HepG2 (cell line): ENCODE results near the gene SERPINF2. TPM values are rescaled to one million over a fixed set of nuclear protein-coding genes. Genes with fewer than 3 reads are reported as not detected.

Source experiments
- CBX1 ChIP-seq: IDR thresholded peaks from one replicate; pipeline ENCODE4 v1.6.1; 2016; ENCODE audit warnings: antibody characterized with exemption, low read depth
- ELF3 ChIP-seq: IDR thresholded peaks from 2 replicates; pipeline ENCODE4 v1.6.1; 2016; ENCODE audit warnings: missing genetic modification reagents, missing compliant biosample characterization
- FOXK2 ChIP-seq: fragments of 450-650 bp; IDR thresholded peaks from 2 replicates; pipeline ENCODE4 v1.6.1; 2016
- FOXO1 ChIP-seq: sonication (generic); formaldehyde crosslinking; IDR thresholded peaks from 2 replicates; pipeline ENCODE4 v1.4.0; 2020; ENCODE audit warnings: missing genetic modification reagents
- KAT8 ChIP-seq: IDR thresholded peaks from 2 replicates; pipeline ENCODE4 v1.6.1; 2016; ENCODE audit warnings: missing genetic modification reagents, missing compliant biosample characterization
- KDM2A ChIP-seq: sonication (generic); formaldehyde crosslinking; IDR thresholded peaks from 2 replicates; pipeline ENCODE4 v1.4.0; 2020; ENCODE audit warnings: low read depth, missing genetic modification reagents, borderline replicate concordance
- MAF1 ChIP-seq: sonication (generic); formaldehyde crosslinking; IDR thresholded peaks from 2 replicates; pipeline ENCODE4 v1.5.0; 2020; ENCODE audit warnings: missing genetic modification reagents, borderline replicate concordance
- MED13 ChIP-seq: sonication (generic); formaldehyde crosslinking; IDR thresholded peaks from 2 replicates; pipeline ENCODE4 v1.5.0; 2020; ENCODE audit warnings: missing genetic modification reagents
- MYPOP ChIP-seq: sonication (generic); formaldehyde crosslinking; IDR thresholded peaks from 2 replicates; pipeline ENCODE4 v1.8.1; 2023; ENCODE audit warnings: mild to moderate bottlenecking, moderate library complexity, missing genetic modification reagents
- PBX2 ChIP-seq: IDR thresholded peaks from 2 replicates; pipeline ENCODE4 v1.6.1; 2016; ENCODE audit warnings: control low read depth
- POLR2AphosphoS5 ChIP-seq: IDR thresholded peaks from 2 replicates; pipeline ENCODE4 v1.6.1; 2012; ENCODE audit warnings: low read depth, low read length
- SALL1 ChIP-seq: sonication (generic); formaldehyde crosslinking; IDR thresholded peaks from 2 replicates; pipeline ENCODE4 v1.8.0; 2022; ENCODE audit warnings: mild to moderate bottlenecking, missing genetic modification reagents
- SMAD1 ChIP-seq: sonication (generic); formaldehyde crosslinking; IDR thresholded peaks from 2 replicates; pipeline ENCODE4 v1.4.0; 2020; ENCODE audit warnings: missing genetic modification reagents, low read depth, mild to moderate bottlenecking, borderline replicate concordance
- SRSF4 ChIP-seq: fragments of 200-400 bp; formaldehyde crosslinking; IDR thresholded peaks from one replicate; pipeline ENCODE4 v1.6.1; 2018; ENCODE audit warnings: mild to moderate bottlenecking, low read depth, low read length, moderate library complexity; ENCODE audit not compliant: poor library complexity, severe bottlenecking
- TEF ChIP-seq: sonication (generic); formaldehyde crosslinking; IDR thresholded peaks from 2 replicates; pipeline ENCODE4 v1.5.0; 2020; ENCODE audit warnings: missing genetic modification reagents
- XBP1 ChIP-seq: sonication (generic); formaldehyde crosslinking; IDR thresholded peaks from 2 replicates; pipeline ENCODE4 v1.5.0; 2020; ENCODE audit warnings: missing genetic modification reagents
- XRCC5 ChIP-seq: fragments of 200-400 bp; formaldehyde crosslinking; optimal IDR thresholded peaks from 2 replicates; pipeline ENCODE3; 2017; ENCODE audit warnings: mild to moderate bottlenecking, low read length
- ZFP36 ChIP-seq: fragments of 150-350 bp; IDR thresholded peaks from 2 replicates; pipeline ENCODE4 v1.6.1; 2018; ENCODE audit warnings: borderline replicate concordance, low read length, low read depth; ENCODE audit not compliant: partially characterized antibody
- ZNF562 ChIP-seq: sonication (generic); formaldehyde crosslinking; IDR thresholded peaks from 2 replicates; pipeline ENCODE4 v1.8.0; 2022; ENCODE audit warnings: missing genetic modification reagents, borderline replicate concordance
- ZNF616 ChIP-seq: sonication (generic); formaldehyde crosslinking; IDR thresholded peaks from 2 replicates; pipeline ENCODE4 v1.5.0; 2020; ENCODE audit warnings: low read depth, mild to moderate bottlenecking, missing genetic modification reagents
- ZNF687 ChIP-seq: sonication (generic); formaldehyde crosslinking; IDR thresholded peaks from 2 replicates; pipeline ENCODE4 v1.5.1; 2020; ENCODE audit warnings: mild to moderate bottlenecking, missing genetic modification reagents, moderate library complexity
- ZNF704 ChIP-seq: sonication (generic); formaldehyde crosslinking; IDR thresholded peaks from 2 replicates; pipeline ENCODE4 v1.8.1; 2023; ENCODE audit warnings: mild to moderate bottlenecking, inconsistent platforms, moderate library complexity, missing genetic modification reagents, borderline replicate concordance
- ZNF720 ChIP-seq: sonication (generic); formaldehyde crosslinking; IDR thresholded peaks from 2 replicates; pipeline ENCODE4 v1.4.0; 2020; ENCODE audit warnings: missing genetic modification reagents
- ZNF773 ChIP-seq: sonication (generic); formaldehyde crosslinking; IDR thresholded peaks from 2 replicates; pipeline ENCODE4 v1.4.0; 2020; ENCODE audit warnings: missing genetic modification reagents, borderline replicate concordance
- polyA plus RNA-seq, 8 experiments: library from polyadenylated mRNA; depleted of rRNA in 3 of 8; stranded (reverse) in 7 of 8; unstranded in 1 of 8; fragments of >200 nt; fragmentation: Illumina TruSeq in 4 of 8; extraction: Trizol in 4 of 8; gene quantifications; 2 replicates each; pipeline versions ENCODE4 v1.2.1 to v1.2.3, GENCODE V29; 2011 to 2016; ENCODE audit warnings: low read depth in 4 of 8, missing spikeins in 1 of 8, mixed read lengths in 1 of 8; ENCODE audit not compliant: insufficient read depth in 1 of 8
- total RNA-seq, 5 experiments: library from RNA; depleted of rRNA; stranded (reverse); fragments of >200 nt; fragmentation: Illumina TruSeq; extraction: Trizol; gene quantifications; 2 replicates each; pipeline ENCODE4 v1.2.3, GENCODE V29; 2016; ENCODE audit warnings: low read depth in 1 of 5

SERPINF2 gene
- total and polyA plus RNA-seq, 2 of the 13 experiments (the other 11 are each of a cell fraction or from before 2014, with no cell fraction given), result 309 to 548 TPM

GRCh38 chr17:1769822-1770477 is 27.3 kb downstream of the SERPINF2 start (continued):
- TF ChIP-seq ZNF687 (CRISPR knock-in tag), result peak; percentile 96
- no peak for TF ChIP-seq TEF (CRISPR knock-in tag)
- no peak for TF ChIP-seq MED13 (CRISPR knock-in tag)
- TF ChIP-seq ZNF773 (CRISPR knock-in tag), result no peak
- no peak for TF ChIP-seq MYPOP
- no peak for TF ChIP-seq XBP1 (CRISPR knock-in tag)
- TF ChIP-seq MAF1 (CRISPR knock-in tag), result no peak
- no peak for TF ChIP-seq ZNF704 (CRISPR knock-in tag)
- peak; percentile 71 for TF ChIP-seq SALL1
- TF ChIP-seq ZNF720 (CRISPR knock-in tag), result no peak
- no peak for TF ChIP-seq ZFP36
- no peak for TF ChIP-seq SMAD1 (CRISPR knock-in tag)
- TF ChIP-seq FOXK2, result no peak
- TF ChIP-seq XRCC5, result no peak
- no peak; the same call in none of the 2 replicates for TF ChIP-seq KDM2A (CRISPR knock-in tag)
- no peak for TF ChIP-seq PBX2
- TF ChIP-seq FOXO1, result peak; percentile 74; the same call in 1 of the 2 replicates
- TF ChIP-seq ZNF616, result no peak
- no peak for TF ChIP-seq SRSF4
- TF ChIP-seq POLR2AphosphoS5, result no peak
- TF ChIP-seq ELF3 (CRISPR knock-in tag), result no peak
- no peak for TF ChIP-seq ZNF562 (CRISPR knock-in tag)
- no peak for TF ChIP-seq CBX1
- no peak for TF ChIP-seq KAT8 (CRISPR knock-in tag)
